ENCODE data around the gene SCAMP3. TPM values are rescaled to one million over a fixed set of nuclear protein-coding genes. Genes with fewer than 3 reads are reported as not detected.
A peak's percentile ranks its signal among the peaks of the same experiment; 100 is the strongest.

SCAMP3 gene
- total and polyA plus RNA-seq, 10 of the 15 experiments (the other 5 are each of a cell fraction or from before 2014, with no cell fraction given): 17.2 to 133 (median 87.3) TPM

GRCh38 chr1:155241069-155241679 lies 21.0 kb downstream of the SCAMP3 start (continued):
- no peak for TF ChIP-seq PKNOX1 (IDR thresholded peaks at IDR 0.05)
- TF ChIP-seq ZBTB11 (CRISPR knock-in tag; IDR thresholded peaks at IDR 0.05): no peak
- no peak for TF ChIP-seq REST (IDR thresholded peaks at IDR 0.05; ENCODE audit: low read depth, low read length)
- TF ChIP-seq EP300 (IDR thresholded peaks at IDR 0.05; ENCODE audit: borderline replicate concordance in 1 of 2, control insufficient read depth in 1 of 2, low read depth in 2 of 2, low read length in 2 of 2): no peak
- TF ChIP-seq POLR2A (IDR thresholded peaks at IDR 0.05; ENCODE audit: low read depth, low read length): no peak
- TF ChIP-seq BRCA1 (IDR thresholded peaks at IDR 0.05; ENCODE audit: low read depth, low read length): no peak
- TF ChIP-seq BACH1 (IDR thresholded peaks at IDR 0.05; ENCODE audit: borderline replicate concordance): no peak
- no peak for TF ChIP-seq TCF12 (IDR thresholded peaks at IDR 0.05; ENCODE audit: low read depth, low read length)
- no peak for TF ChIP-seq ZNF217 (IDR thresholded peaks at IDR 0.05)
- TF ChIP-seq USF2 (IDR thresholded peaks at IDR 0.05; ENCODE audit: borderline replicate concordance, low read depth, low read length): peak; percentile 99
- no peak for TF ChIP-seq KLF5 (IDR thresholded peaks at IDR 0.05; ENCODE audit: partially characterized antibody)
- no peak for TF ChIP-seq SRF (IDR thresholded peaks at IDR 0.05; ENCODE audit: low read depth in 2 of 2, low read length in 2 of 2)
- no peak for TF ChIP-seq MEF2A (IDR thresholded peaks at IDR 0.05; ENCODE audit: insufficient read depth, low read depth, low read length)
- TF ChIP-seq ZNF622 (IDR thresholded peaks at IDR 0.05): no peak
- TF ChIP-seq ZBTB33 (IDR thresholded peaks at IDR 0.05): no peak
- TF ChIP-seq ATF3 (IDR thresholded peaks at IDR 0.05; ENCODE audit: borderline replicate concordance, extremely low read depth, low read depth, low read length): peak; percentile 99
- peak; percentile 71; the same call in 1 of the 2 replicates for TF ChIP-seq CREM (IDR thresholded peaks at IDR 0.05; ENCODE audit: low read depth)
- no peak for TF ChIP-seq NFYA (IDR thresholded peaks at IDR 0.05; ENCODE audit: borderline replicate concordance, low read depth, low read length)

Data from GM12878 (cell line).